ENCODE results near the gene VIT.
A peak's percentile ranks its signal among the peaks of the same experiment; 100 is the strongest.

The VIT gene

GRCh38 chr2:36704475-36705150 is 8.1 kb downstream of the VIT start:
- H3K27ac ChIP-seq = no peak overlapping the region
- no peak for TF ChIP-seq CTCF (conservative IDR thresholded peaks at IDR 0.05)

GRCh38 chr2:36705326-36706020 is 9.0 kb downstream of the VIT start:
- TF ChIP-seq CTCF (conservative IDR thresholded peaks at IDR 0.05) = no peak
- H3K27ac ChIP-seq = no peak overlapping the region

GRCh38 chr2:36706021-36706876 is 9.7 kb downstream of the VIT start:
- no peak overlapping the region for H3K27ac ChIP-seq
- TF ChIP-seq CTCF (conservative IDR thresholded peaks at IDR 0.05) = no peak

GRCh38 chr2:36707050-36707449 is 10.5 kb downstream of the VIT start:
- no peak overlapping the region for H3K27ac ChIP-seq
- TF ChIP-seq CTCF (conservative IDR thresholded peaks at IDR 0.05) = no peak

- peak; percentile 17; the same call in 1 of the 2 replicates for TF ChIP-seq CTCF (conservative IDR thresholded peaks at IDR 0.05)
- no peak overlapping the region for H3K27ac ChIP-seq
Observed at GRCh38 chr2:36708041-36708741, 11.7 kb downstream of the VIT start.

GRCh38 chr2:36710858-36711515 is 14.5 kb downstream of the VIT start:
- no peak overlapping the region for H3K27ac ChIP-seq
- no peak for TF ChIP-seq CTCF (conservative IDR thresholded peaks at IDR 0.05)

All from VCaP (cell line).